Panc1 (cell line): ENCODE data around the gene SDK1.

Experiments used
- POLR2AphosphoS5 ChIP-seq: IDR thresholded peaks from 2 replicates; pipeline ENCODE4 v1.6.1; 2012; ENCODE audit warnings: mild to moderate bottlenecking, low read depth, low read length, moderate library complexity
- TCF7L2 ChIP-seq: IDR thresholded peaks from 2 replicates; pipeline ENCODE4 v1.6.1; 2011; ENCODE audit warnings: mild to moderate bottlenecking, low read depth, low read length, inconsistent platforms
- TF ChIP-seq, protein P1 (sequence below): fragments of 450-650 bp; IDR thresholded peaks from 2 replicates; pipeline ENCODE4 v1.5.1; 2017; ENCODE audit warnings: mild to moderate bottlenecking

DNA sequence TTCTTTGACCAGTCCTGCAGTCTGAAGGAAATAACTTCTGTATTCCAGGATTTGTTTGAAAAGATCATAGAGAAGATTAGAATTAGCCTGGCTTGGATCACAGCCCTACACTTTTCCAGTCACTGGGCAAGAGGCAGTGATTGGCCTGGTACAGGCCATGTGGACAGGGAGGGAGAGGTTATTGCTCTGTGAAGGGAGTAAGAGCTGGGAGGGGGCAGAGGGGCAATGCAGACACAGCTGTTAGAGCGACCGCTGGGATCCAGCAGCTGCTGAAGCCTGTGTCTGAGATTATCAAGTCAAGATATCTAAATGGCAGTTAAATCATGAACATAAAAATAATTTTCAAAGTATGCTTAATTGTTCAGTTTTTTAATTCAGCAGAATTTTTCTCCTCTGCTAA is 257.3 kb downstream of the SDK1 start:
- TF ChIP-seq, protein P1, sequence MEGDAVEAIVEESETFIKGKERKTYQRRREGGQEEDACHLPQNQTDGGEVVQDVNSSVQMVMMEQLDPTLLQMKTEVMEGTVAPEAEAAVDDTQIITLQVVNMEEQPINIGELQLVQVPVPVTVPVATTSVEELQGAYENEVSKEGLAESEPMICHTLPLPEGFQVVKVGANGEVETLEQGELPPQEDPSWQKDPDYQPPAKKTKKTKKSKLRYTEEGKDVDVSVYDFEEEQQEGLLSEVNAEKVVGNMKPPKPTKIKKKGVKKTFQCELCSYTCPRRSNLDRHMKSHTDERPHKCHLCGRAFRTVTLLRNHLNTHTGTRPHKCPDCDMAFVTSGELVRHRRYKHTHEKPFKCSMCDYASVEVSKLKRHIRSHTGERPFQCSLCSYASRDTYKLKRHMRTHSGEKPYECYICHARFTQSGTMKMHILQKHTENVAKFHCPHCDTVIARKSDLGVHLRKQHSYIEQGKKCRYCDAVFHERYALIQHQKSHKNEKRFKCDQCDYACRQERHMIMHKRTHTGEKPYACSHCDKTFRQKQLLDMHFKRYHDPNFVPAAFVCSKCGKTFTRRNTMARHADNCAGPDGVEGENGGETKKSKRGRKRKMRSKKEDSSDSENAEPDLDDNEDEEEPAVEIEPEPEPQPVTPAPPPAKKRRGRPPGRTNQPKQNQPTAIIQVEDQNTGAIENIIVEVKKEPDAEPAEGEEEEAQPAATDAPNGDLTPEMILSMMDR: no peak
- TF ChIP-seq TCF7L2 (no peak), POLR2AphosphoS5 (no peak)
